ENCODE data around the gene NINJ2. TPM values are rescaled to one million over a fixed set of nuclear protein-coding genes. Genes with fewer than 3 reads are reported as not detected.

The NINJ2 gene
- total RNA-seq, 1 experiment from 2014 or later = 0.24 TPM

GRCh38 chr12:563787-564298, 99.4 kb downstream of the NINJ2 start:
- Histone ChIP-seq H3K18ac (ENCODE audit: insufficient read length, low read depth, low read length) (no peak overlapping the region), H3K56ac (ENCODE audit: insufficient read length, low read depth, low read length) (no peak overlapping the region), H2BK5ac (ENCODE audit: insufficient read length, low read length) (no peak overlapping the region), H3K23ac (ENCODE audit: insufficient read length, low read depth, low read length) (no peak overlapping the region), H3K23me2 (ENCODE audit: insufficient read length, low read depth, low read length, poor library complexity, severe bottlenecking) (no peaks in the 10 kb centered on the region), H2AFZ (ENCODE audit: low read length) (no peak overlapping the region), H3K9ac (ENCODE audit: extremely low read depth, insufficient read length, low read length) (no peak overlapping the region), H4K91ac (ENCODE audit: insufficient read length, low read depth, low read length) (no peak overlapping the region), H3K4me2 (ENCODE audit: insufficient read depth, insufficient read length, low read length) (no peak overlapping the region), H3K4me1 (ENCODE audit: insufficient read depth, low read length) (no peaks in the 10 kb centered on the region), H3K79me1 (ENCODE audit: insufficient read depth, low read depth, low read length, poor library complexity, severe bottlenecking) (no peaks in the 10 kb centered on the region), H2AK5ac (ENCODE audit: insufficient read length, low read length) (no peak overlapping the region), H4K5ac (ENCODE audit: insufficient read length, low read depth, low read length) (no peak overlapping the region), H3K79me2 (ENCODE audit: insufficient read depth, low read length) (no peaks in the 10 kb centered on the region), H3K9me3 (ENCODE audit: control insufficient read depth, low read depth, low read length) (no peaks in the 10 kb centered on the region), H2BK120ac (ENCODE audit: low read depth, low read length, poor library complexity, severe bottlenecking) (no peak overlapping the region), H2BK20ac (ENCODE audit: low read depth, low read length, poor library complexity, severe bottlenecking) (no peak overlapping the region), H2BK12ac (ENCODE audit: insufficient read length, low read depth, low read length) (no peak overlapping the region), H4K20me1 (ENCODE audit: control insufficient read depth, insufficient read depth, insufficient read length) (no peaks in the 10 kb centered on the region), H3K14ac (ENCODE audit: insufficient read depth, low read length) (no peak overlapping the region), H2BK15ac (ENCODE audit: low read depth, low read length) (no peak overlapping the region), H3K27ac (ENCODE audit: insufficient read length, low read depth, low read length) (no peak overlapping the region), H3K27me3 (ENCODE audit: insufficient read depth, low read length) (no peaks in the 10 kb centered on the region), H3T11ph (ENCODE audit: low read length) (no peak overlapping the region), H4K8ac (replicated peaks; ENCODE audit: insufficient read length, low read depth, low read length) (no peak overlapping the region), H3K4ac (ENCODE audit: low read depth, low read length) (no peak overlapping the region)
- Mint-ChIP-seq H3K4me3 (no peak overlapping the region; a peak in 1 of 5 replicates), H3K27me3 (ENCODE audit: low read depth) (peaks cover 2% of the 10 kb centered on the region), H3K4me1 (peaks cover 2 to 4% of the 10 kb centered on the region in 2 experiments; a peak in 2 of 4 replicates), H3K36me3 (ENCODE audit: insufficient read depth in 1 of 3, low read depth in 3 of 3) (no peaks in the 10 kb centered on the region; a peak in 1 of 7 replicates), H3K27ac (no peak overlapping the region), H3K9me3 (no peaks in the 10 kb centered on the region)
- WGBS (ENCODE audit: extremely low coverage, insufficient read length, low lambda C conversion rate) = no CpG with 5 or more reads among the region's 7 CpGs
- no peak for DNase-seq
- TF ChIP-seq CTCF (conservative IDR thresholded peaks at IDR 0.05) = no peak

All from H9 (cell line).